IMR-90 (cell line): ENCODE measurements around the gene MLYCD. TPM values are rescaled to one million over a fixed set of nuclear protein-coding genes. Genes with fewer than 3 reads are reported as not detected.

ENCODE experiments used
- ATAC-seq: fragments of 200-7000 bp; cut with Tn5 transposase; 2 replicates; pipeline ENCODE4 v1.9.1; 2020; ENCODE audit warnings: low read depth, mild to moderate bottlenecking, moderate library complexity
- BruUV-seq: library from RNA; stranded (reverse); fragments of 400-500 nt; replicated peaks from 2 replicates; lab custom pipeline; 2021; lab: Mats Ljungman, UMichigan
- CTCF ChIA-PET: fragments of 300-600 bp; formaldehyde crosslinking; extraction: SDS; loops from one replicate; lab custom pipeline; 2021; ENCODE audit warnings: antibody characterized with exemption; lab: Yijun Ruan, JAX
- POLR2A ChIA-PET: fragments of 300-600 bp; sonication (Branson Sonifier 250); formaldehyde crosslinking; loops from one replicate; lab custom pipeline; 2022; ENCODE audit warnings: antibody characterized with exemption; ENCODE audit not compliant: unreplicated experiment; lab: Charles Lee
- DNase-seq: peaks from one replicate; pipeline ENCODE4 v3.0.0; 2013
- H2AFZ ChIP-seq: replicated peaks from 2 replicates; pipeline ENCODE3; 2013; ENCODE audit warnings: low read length, mild to moderate bottlenecking; ENCODE audit not compliant: poor library complexity
- H2AK5ac ChIP-seq: 2 replicates; pipeline ENCODE4 v1.6.1; 2013; ENCODE audit warnings: low read depth, low read length, inconsistent platforms
- H2AK9ac ChIP-seq: replicated peaks from 2 replicates; pipeline ENCODE3; 2013; ENCODE audit warnings: mild to moderate bottlenecking, low read depth, low read length, moderate library complexity; ENCODE audit not compliant: poor library complexity
- H2BK120ac ChIP-seq: 2 replicates; pipeline ENCODE4 v1.6.1; 2013; ENCODE audit warnings: low read depth, low read length, inconsistent platforms
- H2BK15ac ChIP-seq: 3 replicates; pipeline ENCODE4 v1.6.1; 2013; ENCODE audit warnings: low read depth, low read length, inconsistent platforms
- H2BK20ac ChIP-seq: 2 replicates; pipeline ENCODE4 v1.6.1; 2013; ENCODE audit warnings: low read depth, mild to moderate bottlenecking, inconsistent platforms, low read length, moderate library complexity
- H2BK5ac ChIP-seq: 2 replicates; pipeline ENCODE4 v1.6.1; 2013; ENCODE audit warnings: mild to moderate bottlenecking, low read depth, low read length, inconsistent platforms; ENCODE audit not compliant: poor library complexity, severe bottlenecking
- H3K14ac ChIP-seq: replicated peaks from 2 replicates; pipeline ENCODE4 v1.6.1; 2013; ENCODE audit warnings: low read depth, low read length, inconsistent platforms
- H3K18ac ChIP-seq: 2 replicates; pipeline ENCODE4 v1.6.1; 2013; ENCODE audit warnings: low read depth, low read length, control low read depth
- H3K23ac ChIP-seq: 2 replicates; pipeline ENCODE4 v1.6.1; 2013; ENCODE audit warnings: low read depth, low read length, inconsistent platforms
- H3K27ac ChIP-seq: 2 replicates; pipeline ENCODE4 v1.5.1; 2013; ENCODE audit warnings: mild to moderate bottlenecking, control low read depth, low read length; ENCODE audit not compliant: insufficient read depth
- H3K27me3 ChIP-seq: 2 replicates; pipeline ENCODE4 v1.6.1; 2013; ENCODE audit warnings: low read length; ENCODE audit not compliant: control insufficient read depth, insufficient read depth
- H3K36me3 ChIP-seq: 2 replicates; pipeline ENCODE4 v1.6.1; 2013; ENCODE audit warnings: low read length, mixed read lengths; ENCODE audit not compliant: control insufficient read depth, insufficient read depth
- H3K4ac ChIP-seq: 2 replicates; pipeline ENCODE4 v1.6.1; 2013; ENCODE audit warnings: low read depth, low read length, inconsistent platforms
- H3K4me1 ChIP-seq: 2 replicates; pipeline ENCODE4 v1.6.1; 2013; ENCODE audit warnings: low read length, mixed read lengths; ENCODE audit not compliant: control insufficient read depth, insufficient read depth
- H3K4me2 ChIP-seq: 2 replicates; pipeline ENCODE4 v1.6.1; 2013; ENCODE audit warnings: low read depth, mild to moderate bottlenecking, control low read depth, low read length, moderate library complexity
- H3K4me3 ChIP-seq: 2 replicates; pipeline ENCODE4 v1.5.1; 2013; ENCODE audit warnings: low read depth, mild to moderate bottlenecking, control low read depth, low read length, moderate library complexity; ENCODE audit not compliant: insufficient read depth
- H3K56ac ChIP-seq: 2 replicates; pipeline ENCODE4 v1.6.1; 2013; ENCODE audit warnings: low read length, inconsistent platforms; ENCODE audit not compliant: insufficient read depth; ENCODE audit errors: extremely low read depth
- H3K79me1 ChIP-seq, 2 experiments: 2 replicates each; pipeline ENCODE4 v1.6.1; 2013; ENCODE audit warnings: low read length in 2 of 2, inconsistent platforms in 1 of 2, low read depth in 1 of 2
- H3K9ac ChIP-seq: 2 replicates; pipeline ENCODE4 v1.6.1; 2013; ENCODE audit warnings: low read depth, low read length, control low read depth
- H3K9me1 ChIP-seq: 2 replicates; pipeline ENCODE4 v1.6.1; 2013; ENCODE audit warnings: low read length, inconsistent platforms; ENCODE audit not compliant: insufficient read depth
- H3K9me3 ChIP-seq: 2 replicates; pipeline ENCODE4 v1.6.1; 2013; ENCODE audit warnings: low read length; ENCODE audit not compliant: control insufficient read depth, insufficient read depth
- H4K20me1 ChIP-seq: 2 replicates; pipeline ENCODE4 v1.6.1; 2013; ENCODE audit warnings: low read length, inconsistent platforms; ENCODE audit not compliant: insufficient read depth
- H4K5ac ChIP-seq: 2 replicates; pipeline ENCODE4 v1.6.1; 2013; ENCODE audit warnings: mild to moderate bottlenecking, low read depth, low read length, control low read depth
- H4K8ac ChIP-seq, 2 experiments: 2 replicates each; pipeline ENCODE4 v1.6.1; 2013; ENCODE audit warnings: low read depth in 2 of 2, low read length in 2 of 2, control low read depth in 1 of 2, inconsistent platforms in 1 of 2
- H4K91ac ChIP-seq: 2 replicates; pipeline ENCODE4 v1.6.1; 2013; ENCODE audit warnings: low read depth, low read length, inconsistent platforms; ENCODE audit not compliant: insufficient read depth
- BHLHE40 ChIP-seq: fragments of 150-350 bp; IDR thresholded peaks from 2 replicates; pipeline ENCODE4 v1.6.1; 2016; ENCODE audit warnings: mild to moderate bottlenecking, low read depth, low read length
- CEBPB ChIP-seq: IDR thresholded peaks from 2 replicates; pipeline ENCODE4 v1.6.1; 2012; ENCODE audit warnings: low read depth, low read length, improper control_type of control experiment
- CHD1 ChIP-seq: IDR thresholded peaks from 2 replicates; pipeline ENCODE4 v1.6.1; 2012; ENCODE audit warnings: low read depth, low read length, improper control_type of control experiment
- CTCF ChIP-seq: conservative IDR thresholded peaks from 2 replicates; pipeline ENCODE4 v1.5.1; 2012; ENCODE audit warnings: mild to moderate bottlenecking, low read depth, low read length, improper control_type of control experiment
- FOS ChIP-seq: fragments of 150-350 bp; IDR thresholded peaks from 2 replicates; pipeline ENCODE4 v1.6.1; 2016; ENCODE audit warnings: low read depth, low read length
- MAFK ChIP-seq: IDR thresholded peaks from 2 replicates; pipeline ENCODE4 v1.6.1; 2012; ENCODE audit warnings: low read depth, low read length, improper control_type of control experiment
- MAZ ChIP-seq: IDR thresholded peaks from 2 replicates; pipeline ENCODE4 v1.6.1; 2012; ENCODE audit warnings: low read depth, mild to moderate bottlenecking, low read length, improper control_type of control experiment, moderate library complexity, borderline replicate concordance
- MXI1 ChIP-seq: IDR thresholded peaks from 2 replicates; pipeline ENCODE4 v1.6.1; 2012; ENCODE audit warnings: low read depth, mild to moderate bottlenecking, low read length, moderate library complexity, borderline replicate concordance
- NFE2L2 ChIP-seq: fragments of 150-350 bp; IDR thresholded peaks from 2 replicates; pipeline ENCODE4 v1.6.1; 2016; ENCODE audit warnings: low read depth, mild to moderate bottlenecking, low read length
- POLR2A ChIP-seq: IDR thresholded peaks from 2 replicates; pipeline ENCODE4 v1.6.1; 2012; ENCODE audit warnings: mild to moderate bottlenecking, low read depth, low read length
- RAD21 ChIP-seq: IDR thresholded peaks from 2 replicates; pipeline ENCODE4 v1.6.1; 2012; ENCODE audit warnings: low read length, improper control_type of control experiment
- RCOR1 ChIP-seq: IDR thresholded peaks from 2 replicates; pipeline ENCODE4 v1.6.1; 2012; ENCODE audit warnings: mild to moderate bottlenecking, low read length, improper control_type of control experiment; ENCODE audit not compliant: insufficient replicate concordance
- RFX5 ChIP-seq: IDR thresholded peaks from 2 replicates; pipeline ENCODE4 v1.8.0; 2012; ENCODE audit warnings: low read depth, mild to moderate bottlenecking, low read length, moderate library complexity
- SMC3 ChIP-seq: fragments of 150-350 bp; IDR thresholded peaks from 2 replicates; pipeline ENCODE4 v1.6.1; 2016; ENCODE audit warnings: low read depth, mild to moderate bottlenecking, antibody characterized with exemption, low read length, moderate library complexity
- WGBS, 2 experiments: methylation state at CpG; one replicate each; pipeline versions ENCODE4 v1.1.5 to v1.1.7; 2013; ENCODE audit warnings: missing lambda C conversion rate in 2 of 2; ENCODE audit not compliant: insufficient read length in 1 of 2; ENCODE audit errors: extremely low coverage in 2 of 2; 5-methylcytosine and 5-hydroxymethylcytosine counted together
- dilution Hi-C: fragments of 300-500 bp; cut with HindIII; formaldehyde crosslinking; loops from one replicate; pipeline ENCODE4 v1.14.3; 2018; ENCODE audit warnings: low sequenced_read_pairs; ENCODE audit not compliant: unreplicated experiment
- in situ Hi-C: fragments of 300-500 bp; cut with MboI; formaldehyde crosslinking; loops from 3 replicates; pipeline ENCODE4 v1.14.3; 2019; ENCODE audit warnings: low sequenced_read_pairs, inconsistent platforms, mixed read lengths
- intact Hi-C: fragments of 100-400 bp; cut with micrococcal nuclease; formaldehyde crosslinking; loops from 2 replicates; pipeline ENCODE4 v1.10.0; 2022
- polyA plus RNA-seq, 3 experiments: library from polyadenylated mRNA; depleted of rRNA; stranded (reverse); fragments of >200 nt; gene quantifications; 2 replicates each; pipeline ENCODE4 v1.2.3, GENCODE V29; 2012; ENCODE audit warnings: low replicate concordance in 1 of 3
- total RNA-seq: library from RNA; depleted of rRNA; stranded (reverse); fragments of >200 nt; gene quantifications from 2 replicates; pipeline ENCODE4 v1.2.3, GENCODE V29; 2012
- TF ChIP-seq, protein P1 (sequence below): fragments of 150-350 bp; IDR thresholded peaks from 2 replicates; pipeline ENCODE4 v1.6.1; 2017; ENCODE audit warnings: mild to moderate bottlenecking, antibody characterized with exemption, low read length, low read depth

The MLYCD gene
- total and polyA plus RNA-seq, 2 of the 4 experiments (the other 2 are of a cell fraction) = 1.9 to 2.7 TPM

GRCh38 chr16:83942815-83943515 lies 44.0 kb downstream of the MLYCD start:
- H4K91ac ChIP-seq = no peak overlapping the region
- H3K56ac ChIP-seq = no peak overlapping the region; the same call in 1 of the 2 replicates
- H2AK5ac ChIP-seq = no peak overlapping the region
- DNase-seq = no peak
- H3K9ac ChIP-seq = no peak overlapping the region
- no peak overlapping the region for H4K8ac ChIP-seq
- H3K27me3 ChIP-seq = no peaks in the 10 kb centered on the region
- dilution Hi-C loops (no loop called here), intact Hi-C loops (no loop called here), in situ Hi-C loops (no loop called here)
- H3K9me1 ChIP-seq = no peaks in the 10 kb centered on the region; the same call in 1 of the 2 replicates
- H2BK5ac ChIP-seq = no peak overlapping the region
- H4K5ac ChIP-seq = no peak overlapping the region
- no peak for ATAC-seq
- no peak overlapping the region for H3K4me3 ChIP-seq
- no TSS peak for BruUV-seq
- TF ChIP-seq SMC3 = no peak
- TF ChIP-seq NFE2L2 = no peak
- TF ChIP-seq RAD21 = no peak
- TF ChIP-seq, protein P1, sequence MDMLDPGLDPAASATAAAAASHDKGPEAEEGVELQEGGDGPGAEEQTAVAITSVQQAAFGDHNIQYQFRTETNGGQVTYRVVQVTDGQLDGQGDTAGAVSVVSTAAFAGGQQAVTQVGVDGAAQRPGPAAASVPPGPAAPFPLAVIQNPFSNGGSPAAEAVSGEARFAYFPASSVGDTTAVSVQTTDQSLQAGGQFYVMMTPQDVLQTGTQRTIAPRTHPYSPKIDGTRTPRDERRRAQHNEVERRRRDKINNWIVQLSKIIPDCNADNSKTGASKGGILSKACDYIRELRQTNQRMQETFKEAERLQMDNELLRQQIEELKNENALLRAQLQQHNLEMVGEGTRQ = no peak
- TF ChIP-seq MAZ = no peak
- no peak for TF ChIP-seq CEBPB
- no peak for TF ChIP-seq RFX5
- TF ChIP-seq MAFK = no peak
- no peak for TF ChIP-seq RCOR1
- no peak for TF ChIP-seq CTCF
- no peak for TF ChIP-seq CHD1
- no peak for TF ChIP-seq MXI1
- TF ChIP-seq BHLHE40 = no peak
- no peak for TF ChIP-seq POLR2A
- no peak for TF ChIP-seq FOS
- H2BK15ac ChIP-seq = no peak overlapping the region
- no peak overlapping the region for H3K14ac ChIP-seq
- no peak overlapping the region for H3K4me2 ChIP-seq
- ChIA-PET POLR2A (no interaction called here), CTCF (interaction anchor here (1.0 kb wide), 1 partner anchor 17 kb away, joined by 3 read pairs; no protein-coding TSS in a partner anchor)
- no peak overlapping the region for H3K18ac ChIP-seq
- H3K9me3 ChIP-seq = no peaks in the 10 kb centered on the region
- H3K27ac ChIP-seq = no peak overlapping the region
- no peak overlapping the region for H2AFZ ChIP-seq
- H2BK120ac ChIP-seq = no peak overlapping the region
- H3K36me3 ChIP-seq = no peaks in the 10 kb centered on the region
- peak overlapping the region; percentile 23 for H2AK9ac ChIP-seq
- H3K23ac ChIP-seq = no peak overlapping the region
- no peak overlapping the region for H2BK20ac ChIP-seq
- 45% methylated on average over 2 of the region's 11 CpGs; no CpG with 5 or more reads in 1 of the 2 experiments for WGBS, 2 experiments
- H3K79me1 ChIP-seq = no peaks in the 10 kb centered on the region
- no peaks in the 10 kb centered on the region for H4K20me1 ChIP-seq
- no peaks in the 10 kb centered on the region for H3K4me1 ChIP-seq
- H3K4ac ChIP-seq = no peak overlapping the region
